B cell (primary cell): ENCODE results near the gene TUNAR. TPM values are rescaled to one million over a fixed set of nuclear protein-coding genes. Genes with fewer than 3 reads are reported as not detected.

Experiments used
- ATAC-seq: fragments of 200-7000 bp; cut with Tn5 transposase; one replicate; pipeline ENCODE4 v1.10.0; 2021; ENCODE audit warnings: low read depth, mild to moderate bottlenecking, moderate number of reproducible peaks, moderate library complexity
- CTCF ChIA-PET: fragments of 350-600 bp; sonication (Branson Sonifier 250); formaldehyde crosslinking; loops from one replicate; lab custom pipeline; 2021; ENCODE audit warnings: antibody characterized with exemption, inconsistent platforms; lab: Charles Lee
- POLR2A ChIA-PET: fragments of 350-600 bp; sonication (Branson Sonifier 250); formaldehyde crosslinking; loops from one replicate; lab custom pipeline; 2021; ENCODE audit warnings: antibody characterized with exemption; lab: Charles Lee
- DNase-seq: peaks from one replicate; pipeline ENCODE4 v3.0.0; 2013
- H2AFZ ChIP-seq: 2 replicates; pipeline ENCODE4 v1.6.1; 2012; ENCODE audit warnings: mild to moderate bottlenecking, low read depth, low read length; ENCODE audit not compliant: insufficient read depth, poor library complexity, severe bottlenecking
- H3K27ac ChIP-seq, 2 donors: 1 replicate in 1 of 2; 2 replicates in 1 of 2; pipeline ENCODE4 v1.5.1; 2012 to 2013; ENCODE audit warnings: low read length in 2 of 2, mild to moderate bottlenecking in 2 of 2, moderate library complexity in 1 of 2
- H3K27me3 ChIP-seq, 4 experiments: fragments of 200-600 bp in 1 of 4; sonication (generic) in 1 of 4; replicated peaks in 1 of 4; 1 replicate in 2 of 4; 2 replicates in 2 of 4; pipeline versions ENCODE4 v1.6.1 to v1.7.0; 2013 to 2016; ENCODE audit warnings: low read length in 3 of 4, mild to moderate bottlenecking in 2 of 4, mixed read lengths in 1 of 4, moderate library complexity in 1 of 4; ENCODE audit not compliant: insufficient read depth in 4 of 4, control insufficient read depth in 3 of 4; ENCODE audit errors: control extremely low read depth in 1 of 4
- H3K36me3 ChIP-seq, 2 experiments: replicated peaks in 1 of 2; 1 replicate in 1 of 2; 2 replicates in 1 of 2; pipeline versions ENCODE4 v1.6.1 to v1.7.1; 2013; ENCODE audit warnings: low read length in 1 of 2; ENCODE audit not compliant: insufficient read depth in 2 of 2, control insufficient read depth in 1 of 2; ENCODE audit errors: control extremely low read depth in 1 of 2, extremely low read depth in 1 of 2
- H3K4me1 ChIP-seq, 2 donors: fragments of 200-600 bp in 1 of 2; sonication (generic) in 1 of 2; 1 replicate in 1 of 2; 2 replicates in 1 of 2; pipeline versions ENCODE4 v1.5.1 to v1.6.1; 2013 to 2017; ENCODE audit warnings: low read length in 2 of 2; ENCODE audit not compliant: control insufficient read depth in 2 of 2, insufficient read depth in 2 of 2
- H3K4me2 ChIP-seq: replicated peaks from 2 replicates; pipeline ENCODE3; 2012; ENCODE audit warnings: mild to moderate bottlenecking, low read depth, low read length; ENCODE audit not compliant: poor library complexity, severe bottlenecking
- H3K4me3 ChIP-seq, 5 experiments: fragments of 200-600 bp in 1 of 5; sonication (generic) in 1 of 5; 1 replicate in 3 of 5; 2 replicates in 2 of 5; pipeline versions ENCODE4 v1.5.1 to v1.7.0; 2011 to 2016; ENCODE audit warnings: low read length in 4 of 5, mild to moderate bottlenecking in 4 of 5, low read depth in 2 of 5, control low read depth in 1 of 5, moderate library complexity in 1 of 5; ENCODE audit not compliant: insufficient read depth in 1 of 5; ENCODE audit errors: control extremely low read depth in 1 of 5, extremely low read depth in 1 of 5
- H3K79me2 ChIP-seq: fragments of 200-600 bp; sonication (generic); one replicate; pipeline ENCODE4 v1.6.0; 2016; ENCODE audit warnings: low read length; ENCODE audit not compliant: control insufficient read depth, insufficient read depth
- H3K9ac ChIP-seq: fragments of 200-600 bp; sonication (generic); 2 replicates; pipeline ENCODE4 v1.6.1; 2017; ENCODE audit warnings: mild to moderate bottlenecking, low read length, moderate library complexity
- H3K9me3 ChIP-seq, 3 donors: one replicate each; pipeline versions ENCODE4 v1.6.1 to v1.7.1; 2013; ENCODE audit warnings: low read length in 2 of 3; ENCODE audit not compliant: control insufficient read depth in 2 of 3, insufficient read depth in 1 of 3; ENCODE audit errors: control extremely low read depth in 1 of 3
- H4K20me1 ChIP-seq: 2 replicates; pipeline ENCODE4 v1.6.0; 2012; ENCODE audit warnings: mild to moderate bottlenecking, low read length; ENCODE audit not compliant: insufficient read depth, control insufficient read depth, poor library complexity, severe bottlenecking
- H3K27ac Mint-ChIP-seq: one replicate; pipeline ENCODE4 v1.8.0; 2021; ENCODE audit warnings: mixed read lengths
- H3K27me3 Mint-ChIP-seq: one replicate; pipeline ENCODE4 v1.8.0; 2021; ENCODE audit warnings: mixed read lengths
- H3K4me1 Mint-ChIP-seq: one replicate; pipeline ENCODE4 v1.8.0; 2021; ENCODE audit warnings: mixed read lengths
- H3K4me3 Mint-ChIP-seq: one replicate; pipeline ENCODE4 v1.8.0; 2021; ENCODE audit warnings: mixed read lengths
- H3K9me3 Mint-ChIP-seq: one replicate; pipeline ENCODE4 v1.8.0; 2022; ENCODE audit warnings: mixed read lengths; ENCODE audit not compliant: insufficient read depth
- EZH2 ChIP-seq: IDR thresholded peaks from 2 replicates; pipeline ENCODE4 v1.6.1; 2012; ENCODE audit warnings: borderline replicate concordance, low read depth, mild to moderate bottlenecking, moderate library complexity, low read length; ENCODE audit not compliant: insufficient read depth, poor library complexity, severe bottlenecking
- WGBS: methylation state at CpG from one replicate; pipeline ENCODE4 v1.1.5; 2013; ENCODE audit warnings: missing lambda C conversion rate; ENCODE audit not compliant: insufficient coverage; 5-methylcytosine and 5-hydroxymethylcytosine counted together
- intact Hi-C: fragments of 100-400 bp; cut with micrococcal nuclease; formaldehyde crosslinking; loops from one replicate; pipeline ENCODE4 v1.10.0; 2022
- polyA plus RNA-seq: library from polyadenylated mRNA; depleted of rRNA; stranded (reverse); fragments of >200 nt; gene quantifications from 2 replicates; pipeline ENCODE4 v1.2.3, GENCODE V29; 2012
- total RNA-seq, 2 donors: library from RNA; stranded (reverse); fragments of 120-200 nt in 1 of 2; gene quantifications; 1 replicate in 1 of 2; 2 replicates in 1 of 2; pipeline versions ENCODE4 v1.2.3 to v1.2.4, GENCODE V29; 2013 to 2022
- TF ChIP-seq, protein P1 (sequence below): fragments of 200-600 bp; IDR thresholded peaks from one replicate; pipeline ENCODE4 v1.8.0; 2022; ENCODE audit warnings: antibody characterized with exemption, mild to moderate bottlenecking

TUNAR gene
- total and polyA plus RNA-seq, 2 donors (not counting 1 experiment from before 2014, with no cell fraction given), result 0.48 to 0.81 TPM

GRCh38 chr14:95915330-95915729, 38.7 kb downstream of the TUNAR start:
- H3K9ac ChIP-seq, result no peak overlapping the region
- H3K36me3 ChIP-seq, result no peaks in the 10 kb centered on the region
- H3K4me1 ChIP-seq, result no peaks in the 10 kb centered on the region
- no peaks in the 10 kb centered on the region for H3K4me1 Mint-ChIP-seq
- no peak overlapping the region for H3K4me2 ChIP-seq
- peaks cover 0 to 7% (median 0%) of the 10 kb centered on the region in 4 experiments for H3K27me3 ChIP-seq
- no peak overlapping the region for H2AFZ ChIP-seq
- no peak overlapping the region for H3K4me3 Mint-ChIP-seq
- ChIA-PET POLR2A (no interaction called here), CTCF (no interaction called here)
- no peaks in the 10 kb centered on the region for H4K20me1 ChIP-seq
- 55% methylated on average over 7 of the region's 7 CpGs for WGBS
- no peak overlapping the region for H3K4me3 ChIP-seq
- no peaks in the 10 kb centered on the region for H3K9me3 Mint-ChIP-seq
- H3K27ac Mint-ChIP-seq, result no peak overlapping the region
- ATAC-seq, result no peak
- no peaks in the 10 kb centered on the region for H3K9me3 ChIP-seq
- H3K27ac ChIP-seq, result no peak overlapping the region
- H3K79me2 ChIP-seq, result no peaks in the 10 kb centered on the region
- intact Hi-C loops, result no loop called here
- H3K27me3 Mint-ChIP-seq, result peaks cover 4% of the 10 kb centered on the region
- TF ChIP-seq, protein P1, sequence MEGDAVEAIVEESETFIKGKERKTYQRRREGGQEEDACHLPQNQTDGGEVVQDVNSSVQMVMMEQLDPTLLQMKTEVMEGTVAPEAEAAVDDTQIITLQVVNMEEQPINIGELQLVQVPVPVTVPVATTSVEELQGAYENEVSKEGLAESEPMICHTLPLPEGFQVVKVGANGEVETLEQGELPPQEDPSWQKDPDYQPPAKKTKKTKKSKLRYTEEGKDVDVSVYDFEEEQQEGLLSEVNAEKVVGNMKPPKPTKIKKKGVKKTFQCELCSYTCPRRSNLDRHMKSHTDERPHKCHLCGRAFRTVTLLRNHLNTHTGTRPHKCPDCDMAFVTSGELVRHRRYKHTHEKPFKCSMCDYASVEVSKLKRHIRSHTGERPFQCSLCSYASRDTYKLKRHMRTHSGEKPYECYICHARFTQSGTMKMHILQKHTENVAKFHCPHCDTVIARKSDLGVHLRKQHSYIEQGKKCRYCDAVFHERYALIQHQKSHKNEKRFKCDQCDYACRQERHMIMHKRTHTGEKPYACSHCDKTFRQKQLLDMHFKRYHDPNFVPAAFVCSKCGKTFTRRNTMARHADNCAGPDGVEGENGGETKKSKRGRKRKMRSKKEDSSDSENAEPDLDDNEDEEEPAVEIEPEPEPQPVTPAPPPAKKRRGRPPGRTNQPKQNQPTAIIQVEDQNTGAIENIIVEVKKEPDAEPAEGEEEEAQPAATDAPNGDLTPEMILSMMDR, result no peak
- no peak for TF ChIP-seq EZH2
- no peak for DNase-seq

DNA sequence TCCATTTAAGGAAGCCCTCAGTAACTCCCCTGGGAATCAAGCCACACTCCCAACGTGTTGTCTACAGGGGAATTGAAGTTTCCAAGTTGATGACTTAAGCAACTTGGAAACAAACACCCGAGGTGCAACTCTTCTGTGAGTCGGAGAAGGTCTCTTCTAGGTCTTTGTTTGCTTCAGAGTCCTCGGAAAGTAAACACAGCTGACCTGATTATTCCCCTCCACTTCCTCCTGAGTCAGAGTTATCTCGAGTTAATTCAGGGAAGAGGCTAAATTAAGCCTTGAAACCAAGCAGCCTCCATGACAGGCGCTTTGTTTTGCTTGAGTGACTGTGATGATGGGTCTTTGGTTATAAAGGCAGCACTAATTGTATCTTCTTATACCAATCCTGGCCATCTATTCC, 41.8 kb downstream of the TUNAR start:
- Histone ChIP-seq H3K4me3 (no peak overlapping the region), H3K27ac (no peak overlapping the region), H3K4me2 (no peak overlapping the region), H3K27me3 (peaks cover 0 to 7% (median 0%) of the 10 kb centered on the region in 4 experiments), H2AFZ (no peak overlapping the region), H3K4me1 (no peaks in the 10 kb centered on the region), H3K9me3 (no peaks in the 10 kb centered on the region), H3K79me2 (no peaks in the 10 kb centered on the region), H4K20me1 (no peaks in the 10 kb centered on the region), H3K36me3 (no peaks in the 10 kb centered on the region), H3K9ac (no peak overlapping the region)
- no peaks in the 10 kb centered on the region for H3K9me3 Mint-ChIP-seq
- no peak overlapping the region for H3K27ac Mint-ChIP-seq
- no peak overlapping the region for H3K4me3 Mint-ChIP-seq
- ATAC-seq (no peak), DNase-seq (no peak)
- ChIA-PET POLR2A (no interaction called here), CTCF (no interaction called here)
- intact Hi-C loops, result no loop called here
- no peaks in the 10 kb centered on the region for H3K4me1 Mint-ChIP-seq
- H3K27me3 Mint-ChIP-seq, result peaks cover 4% of the 10 kb centered on the region
- TF ChIP-seq, protein P1, result no peak
- TF ChIP-seq EZH2, result no peak
- WGBS, result no CpG with 5 or more reads among the region's 6 CpGs
